Measurements from ENCODE around the gene LCT.
"Not testable (repeated sequence)": the region's sequence is repeated elsewhere in the genome, so short reads cannot be mapped to it uniquely, and the experiment has no call there.

LCT gene

GRCh38 chr2:135797497-135798274, 39.3 kb downstream of the LCT start:
- peak; percentile 68 for DNase-seq (ENCODE audit: low spot score)

- no peak for DNase-seq (ENCODE audit: low spot score)
These were observed 40.4 kb downstream of the LCT start for GRCh38 chr2:135796606-135797005.

GRCh38 chr2:135795641-135796040, 41.3 kb downstream of the LCT start:
- not testable (repeated sequence) for DNase-seq (ENCODE audit: low spot score)

GRCh38 chr2:135792401-135793150, 44.4 kb downstream of the LCT start:
- no peak for DNase-seq (ENCODE audit: low spot score)

GRCh38 chr2:135791418-135792190, 45.4 kb downstream of the LCT start:
- DNase-seq (ENCODE audit: low spot score) = no peak

- no peak for DNase-seq (ENCODE audit: low spot score)
These were observed 46.6 kb downstream of the LCT start for GRCh38 chr2:135790423-135790822.

- DNase-seq (ENCODE audit: low spot score) = no peak
These were observed 50.2 kb downstream of the LCT start for GRCh38 chr2:135786823-135787222.

GRCh38 chr2:135785032-135785431, 52.0 kb downstream of the LCT start:
- no peak for DNase-seq (ENCODE audit: low spot score)

GRCh38 chr2:135783439-135783838, 53.5 kb downstream of the LCT start:
- DNase-seq (ENCODE audit: low spot score) = no peak

GRCh38 chr2:135782231-135782630, 54.8 kb downstream of the LCT start:
- no peak for DNase-seq (ENCODE audit: low spot score)

GRCh38 chr2:135776367-135776766, 60.6 kb downstream of the LCT start:
- no peak for DNase-seq (ENCODE audit: low spot score)

GRCh38 chr2:135775420-135775819, 61.6 kb downstream of the LCT start:
- no peak for DNase-seq (ENCODE audit: low spot score)

- no peak for DNase-seq (ENCODE audit: low spot score)
These were observed 63.1 kb downstream of the LCT start for GRCh38 chr2:135773917-135774316.

- DNase-seq (ENCODE audit: low spot score) = no peak
These were observed 63.7 kb downstream of the LCT start for GRCh38 chr2:135773319-135773718.

- no peak for DNase-seq (ENCODE audit: low spot score)
These were observed 68.1 kb downstream of the LCT start for GRCh38 chr2:135768863-135769262.

GRCh38 chr2:135762530-135762929, 74.5 kb downstream of the LCT start:
- DNase-seq (ENCODE audit: low spot score) = no peak

- DNase-seq (ENCODE audit: low spot score) = no peak
These were observed 75.0 kb downstream of the LCT start for GRCh38 chr2:135762022-135762421.

GRCh38 chr2:135756692-135757091, 80.3 kb downstream of the LCT start:
- DNase-seq (ENCODE audit: low spot score) = no peak

GRCh38 chr2:135755573-135755972, 81.4 kb downstream of the LCT start:
- no peak for DNase-seq (ENCODE audit: low spot score)

- DNase-seq (ENCODE audit: low spot score) = no peak
These were observed 91.4 kb downstream of the LCT start for GRCh38 chr2:135745545-135745944.

- peak; percentile 31 for DNase-seq (ENCODE audit: low spot score)
These were observed 92.1 kb downstream of the LCT start for GRCh38 chr2:135744760-135745314.

GRCh38 chr2:135743860-135744259, 93.1 kb downstream of the LCT start:
- peak; percentile 19 for DNase-seq (ENCODE audit: low spot score)
